Spleen (tissue), 11 donors: ENCODE results near the gene TRIM65. TPM values are rescaled to one million over a fixed set of nuclear protein-coding genes. Genes with fewer than 3 reads are reported as not detected.
A peak's percentile ranks its signal among the peaks of the same experiment; 100 is the strongest.

Experiments
- DNase-seq: peaks from one replicate; pipeline ENCODE4 v3.0.0-alpha.2; 2020
- H3K27ac ChIP-seq, 8 donors: fragments of 200-600 bp; sonication (generic) in 7 of 8; 1 replicate in 4 of 8; 2 replicates in 4 of 8; pipeline versions ENCODE4 v1.5.0 to v1.8.0; 2016 to 2021; ENCODE audit warnings: inconsistent platforms in 4 of 8, mild to moderate bottlenecking in 4 of 8, moderate library complexity in 1 of 8
- H3K27me3 ChIP-seq, 7 donors: fragments of 200-600 bp; sonication (generic) in 6 of 7; replicated peaks in 1 of 7; 1 replicate in 4 of 7; 2 replicates in 3 of 7; pipeline versions ENCODE4 v1.5.0 to v1.8.0; 2016 to 2021; ENCODE audit warnings: inconsistent platforms in 3 of 7, mild to moderate bottlenecking in 1 of 7
- H3K36me3 ChIP-seq, 6 donors: fragments of 200-600 bp; sonication (generic) in 5 of 6; 1 replicate in 4 of 6; 2 replicates in 2 of 6; pipeline versions ENCODE4 v1.5.0 to v1.8.0; 2016 to 2021; ENCODE audit warnings: inconsistent platforms in 2 of 6
- H3K4me1 ChIP-seq, 6 donors: fragments of 200-600 bp; sonication (generic) in 5 of 6; 1 replicate in 3 of 6; 2 replicates in 3 of 6; pipeline versions ENCODE4 v1.5.0 to v1.8.0; 2016 to 2021; ENCODE audit warnings: inconsistent platforms in 3 of 6
- H3K4me3 ChIP-seq, 8 donors: fragments of 200-600 bp; sonication (generic) in 7 of 8; 1 replicate in 4 of 8; 2 replicates in 4 of 8; pipeline versions ENCODE4 v1.5.0 to v1.8.0; 2016 to 2021; ENCODE audit warnings: inconsistent platforms in 4 of 8, mild to moderate bottlenecking in 4 of 8, moderate library complexity in 2 of 8
- H3K9me3 ChIP-seq, 8 donors: fragments of 200-600 bp; sonication (generic) in 7 of 8; 1 replicate in 4 of 8; 2 replicates in 4 of 8; pipeline versions ENCODE4 v1.5.0 to v1.8.0; 2016 to 2021; ENCODE audit warnings: inconsistent platforms in 4 of 8
- CTCF ChIP-seq, 11 experiments: fragments of 200-600 bp in 7 of 11; fragments of 450-650 bp in 4 of 11; sonication (generic) in 4 of 11; IDR thresholded peaks in 8 of 11; conservative IDR thresholded peaks in 3 of 11; 1 replicate in 7 of 11; 2 replicates in 4 of 11; pipeline versions ENCODE4 v1.4.0 to v1.8.0; 2016 to 2021; ENCODE audit warnings: antibody characterized with exemption in 11 of 11, inconsistent platforms in 4 of 11, mild to moderate bottlenecking in 1 of 11
- POLR2A ChIP-seq, 3 donors: fragments of 450-650 bp; IDR thresholded peaks; one replicate each; pipeline ENCODE4 v1.5.1; 2017; ENCODE audit warnings: antibody characterized with exemption in 3 of 3, mild to moderate bottlenecking in 1 of 3
- POLR2AphosphoS5 ChIP-seq, 3 donors: sonication (generic); formaldehyde crosslinking; IDR thresholded peaks; one replicate each; pipeline ENCODE4 v1.5.1; 2017; ENCODE audit warnings: antibody characterized with exemption in 3 of 3
- WGBS, 5 donors: extraction: QIAGEN DNeasy Blood & Tissue Kit in 3 of 5; methylation state at CpG; one replicate each; pipeline versions ENCODE4 v1.1.5 to v1.1.7; 2013 to 2018; 5-methylcytosine and 5-hydroxymethylcytosine counted together
- intact Hi-C: fragments of 100-400 bp; cut with DNase I; formaldehyde crosslinking; loops from one replicate; pipeline ENCODE4 v1.15.0; 2023; ENCODE audit warnings: low total_unique reads
- polyA plus RNA-seq, 3 donors: library from polyadenylated mRNA; stranded (reverse); fragments of 200-250 nt; gene quantifications; one replicate each; pipeline ENCODE4 v1.2.1, GENCODE V29; 2013
- total RNA-seq, 7 donors: library from RNA; depleted of rRNA in 3 of 7; stranded (reverse); fragments of >200 nt in 3 of 7; fragmentation: NEBNext Ultra II Directional in 4 of 7; extraction: Animal tissue kit (Norgen Biotek cat#: 25700) in 4 of 7; gene quantifications; one replicate each; pipeline versions ENCODE4 v1.1.0 to v1.2.1, GENCODE V29; 2016 to 2021
- donor health status: healthy with polysubstance abuse.
- donor health status: DM: no; HTN: no; CAD: no; lungs with moderate emphysema.
- donor health status: DM: no; HTN: no; CAD: no.
- donor health status: Bipolar disorder and iron deficiency.
- donor health status: healthy.
- donor health status: DM: no; HTN: no; CAD: no.
- donor health status: DM: yes; HTN: yes; CAD: no.

Gene TRIM65
- total and polyA plus RNA-seq, 10 donors: 9.0 to 28.2 (median 22.8) TPM

- Histone ChIP-seq H3K27ac (peak overlapping the region; percentile 76 to 94 (median 90)), H3K9me3 (no peaks in the 10 kb centered on the region), H3K4me3 (peak overlapping the region; percentile 49 to 76 (median 70)), H3K27me3 (peaks cover 0 to 44% (median 6%) of the 10 kb centered on the region in 7 donors), H3K4me1 (peaks cover 32 to 75% (median 71%) of the 10 kb centered on the region in 6 donors), H3K36me3 (peaks cover 0 to 36% (median 11%) of the 10 kb centered on the region in 6 donors)
- TF ChIP-seq CTCF (IDR thresholded peaks at IDR 0.05 in 8 of 11, conservative IDR thresholded peaks at IDR 0.05 in 3 of 11) (peak in 1 of 11 experiments; percentile 22), POLR2AphosphoS5 (IDR thresholded peaks at IDR 0.05) (peak; percentile 81 to 86 (median 86)), POLR2A (IDR thresholded peaks at IDR 0.05) (no peak)
- DNase-seq: peak; percentile 89
- 7 to 24% (median 12%) methylated on average over 34 to 41 of the region's 41 CpGs for WGBS, 5 donors
- intact Hi-C loops: no loop called here
Measured at GRCh38 chr17:75876938-75877751, 19.6 kb downstream of the TRIM65 start.

GRCh38 chr17:75876190-75876937, 20.4 kb downstream of the TRIM65 start:
- peaks cover 0 to 36% (median 11%) of the 10 kb centered on the region in 6 donors for H3K36me3 ChIP-seq
- TF ChIP-seq POLR2AphosphoS5 (IDR thresholded peaks at IDR 0.05) (peak; percentile 75 to 82 (median 79)), CTCF (IDR thresholded peaks at IDR 0.05 in 8 of 11, conservative IDR thresholded peaks at IDR 0.05 in 3 of 11) (peak in 7 of 11 experiments; percentile 2 to 50 (median 40)), POLR2A (IDR thresholded peaks at IDR 0.05) (no peak)
- peak; percentile 92 for DNase-seq
- peaks cover 0 to 44% (median 6%) of the 10 kb centered on the region in 7 donors for H3K27me3 ChIP-seq
- peak overlapping the region; percentile 76 to 94 (median 90) for H3K27ac ChIP-seq
- peak overlapping the region; percentile 49 to 76 (median 70) for H3K4me3 ChIP-seq
- peaks cover 32 to 75% (median 71%) of the 10 kb centered on the region in 6 donors for H3K4me1 ChIP-seq
- intact Hi-C loops: no loop called here
- H3K9me3 ChIP-seq: no peaks in the 10 kb centered on the region
- 10 to 30% (median 20%) methylated on average over 12 to 26 of the region's 26 CpGs for WGBS, 5 donors

GRCh38 chr17:75875940-75876189, 20.9 kb downstream of the TRIM65 start:
- peak overlapping the region; percentile 76 to 94 (median 90) for H3K27ac ChIP-seq
- no peak for DNase-seq
- peaks cover 0 to 36% (median 11%) of the 10 kb centered on the region in 6 donors for H3K36me3 ChIP-seq
- 33 to 54% (median 43%) methylated on average over 3 to 5 of the region's 5 CpGs; no CpG with 5 or more reads in 1 of the 5 donors for WGBS, 5 donors
- peaks cover 0 to 44% (median 6%) of the 10 kb centered on the region in 7 donors for H3K27me3 ChIP-seq
- H3K4me3 ChIP-seq: peak overlapping the region in 7 of 8 donors; percentile 49 to 76 (median 72)
- TF ChIP-seq CTCF (IDR thresholded peaks at IDR 0.05 in 8 of 11, conservative IDR thresholded peaks at IDR 0.05 in 3 of 11) (peak in 1 of 11 experiments; percentile 3), POLR2A (IDR thresholded peaks at IDR 0.05) (no peak)
- intact Hi-C loops: no loop called here
- H3K4me1 ChIP-seq: peaks cover 32 to 75% (median 71%) of the 10 kb centered on the region in 6 donors
- no peaks in the 10 kb centered on the region for H3K9me3 ChIP-seq
